GM23338 (cell line): ENCODE results near the gene PCSK4. TPM values are rescaled to one million over a fixed set of nuclear protein-coding genes. Genes with fewer than 3 reads are reported as not detected.

Source experiments
- CREB1 ChIP-seq: fragments of 250-450 bp; sonication (Bioruptor Pico); IDR thresholded peaks from 2 replicates; pipeline ENCODE4 v1.5.0; 2020; ENCODE audit warnings: low read depth, mild to moderate bottlenecking, moderate library complexity
- EZH2phosphoT487 ChIP-seq: fragments of 200-600 bp; sonication (generic); IDR thresholded peaks from one replicate; pipeline ENCODE4 v1.8.1; 2018; ENCODE audit warnings: antibody characterized with exemption; ENCODE audit not compliant: unreplicated experiment
- REST ChIP-seq: IDR thresholded peaks from one replicate; pipeline ENCODE4 v1.6.1; 2018; ENCODE audit warnings: antibody characterized with exemption; ENCODE audit not compliant: unreplicated experiment
- STAT1 ChIP-seq: IDR thresholded peaks from one replicate; pipeline ENCODE4 v1.6.1; 2016; ENCODE audit warnings: antibody characterized with exemption; ENCODE audit not compliant: unreplicated experiment
- ZNF114 ChIP-seq: fragments of 250-450 bp; sonication (Bioruptor Pico); IDR thresholded peaks from 2 replicates; pipeline ENCODE4 v1.5.0; 2020; ENCODE audit warnings: mild to moderate bottlenecking, moderate library complexity
- ZNF331 ChIP-seq: fragments of 250-450 bp; sonication (Bioruptor Pico); IDR thresholded peaks from 2 replicates; pipeline ENCODE4 v1.5.0; 2020; ENCODE audit warnings: low read depth, mild to moderate bottlenecking, moderate library complexity
- ZNF462 ChIP-seq: fragments of 250-450 bp; sonication (Bioruptor Pico); IDR thresholded peaks from 2 replicates; pipeline ENCODE4 v1.5.0; 2020; ENCODE audit warnings: mild to moderate bottlenecking, moderate library complexity
- polyA plus RNA-seq: library from polyadenylated mRNA; unstranded; fragments of >200 nt; fragmentation: Nextera tagmentation; extraction: Ambion mirVana; gene quantifications from 2 replicates; pipeline ENCODE4 v1.2.1, GENCODE V29; 2016
- total RNA-seq: library from RNA; depleted of rRNA; stranded (reverse); fragments of >200 nt; shearing (Covaris generic); gene quantifications from 2 replicates; pipeline ENCODE4 v1.2.3, GENCODE V29; 2014

The PCSK4 gene
- total and polyA plus RNA-seq, 2 experiments from 2014 or later, result 3.8 to 15.1 TPM

GRCh38 chr19:1468274-1468820, 21.8 kb downstream of the PCSK4 start (continued):
- TF ChIP-seq ZNF462, result no peak
- no peak for TF ChIP-seq STAT1
- TF ChIP-seq CREB1, result no peak
- no peak for TF ChIP-seq ZNF114
- no peak for TF ChIP-seq REST
- no peak for TF ChIP-seq EZH2phosphoT487
- TF ChIP-seq ZNF331 (CRISPR knock-in tag), result no peak
